Neural progenitor cell (in vitro differentiated cells): ENCODE measurements around the gene JMJD6.

Experiments used
- EZH2 ChIP-seq: fragments of 200-600 bp; sonication (generic); IDR thresholded peaks from 2 replicates; pipeline ENCODE4 v1.6.1; 2017; ENCODE audit warnings: antibody characterized with exemption, mild to moderate bottlenecking, moderate library complexity
- EZH2phosphoT487 ChIP-seq: fragments of 200-600 bp; sonication (generic); IDR thresholded peaks from 2 replicates; pipeline ENCODE4 v1.6.1; 2017; ENCODE audit warnings: antibody characterized with exemption
- TF ChIP-seq, protein P1 (sequence below): fragments of 200-600 bp; sonication (generic); IDR thresholded peaks from 2 replicates; pipeline ENCODE4 v1.5.1; 2017; ENCODE audit warnings: antibody characterized with exemption, mild to moderate bottlenecking

DNA sequence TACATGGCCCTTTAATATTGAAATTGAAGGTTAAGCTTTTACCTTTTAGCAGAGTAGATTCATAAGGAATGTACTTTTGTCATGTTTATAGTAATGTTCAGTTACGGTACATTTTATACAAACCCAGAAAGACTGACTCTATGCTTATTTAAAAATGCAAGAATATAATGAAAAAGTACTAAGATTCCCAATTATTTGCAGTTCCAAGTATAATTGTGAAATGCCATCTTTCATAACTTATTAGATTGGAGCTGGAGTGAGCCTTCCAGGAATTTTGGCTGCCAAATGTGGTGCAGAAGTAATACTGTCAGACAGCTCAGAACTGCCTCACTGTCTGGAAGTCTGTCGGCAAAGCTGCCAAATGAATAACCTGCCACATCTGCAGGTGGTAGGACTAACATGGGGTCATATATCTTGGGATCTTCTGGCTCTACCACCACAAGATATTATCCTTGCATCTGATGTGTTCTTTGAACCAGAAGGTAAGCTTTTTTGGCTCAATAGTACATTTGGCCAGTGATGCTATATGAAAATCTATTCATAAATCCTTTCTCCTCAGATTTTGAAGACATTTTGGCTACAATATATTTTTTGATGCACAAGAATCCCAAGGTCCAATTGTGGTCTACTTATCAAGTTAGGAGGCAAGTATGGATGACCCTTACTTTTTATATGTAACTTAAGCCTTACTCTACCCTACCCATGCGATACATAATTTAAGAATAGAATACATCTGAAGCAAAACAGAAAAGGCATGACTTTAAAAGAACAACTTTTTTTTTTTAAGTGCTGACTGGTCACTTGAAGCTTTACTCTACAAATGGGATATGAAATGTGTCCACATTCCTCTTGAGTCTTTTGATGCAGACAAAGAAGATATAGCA, 6.6 kb upstream of the JMJD6 start:
- TF ChIP-seq, protein P1, sequence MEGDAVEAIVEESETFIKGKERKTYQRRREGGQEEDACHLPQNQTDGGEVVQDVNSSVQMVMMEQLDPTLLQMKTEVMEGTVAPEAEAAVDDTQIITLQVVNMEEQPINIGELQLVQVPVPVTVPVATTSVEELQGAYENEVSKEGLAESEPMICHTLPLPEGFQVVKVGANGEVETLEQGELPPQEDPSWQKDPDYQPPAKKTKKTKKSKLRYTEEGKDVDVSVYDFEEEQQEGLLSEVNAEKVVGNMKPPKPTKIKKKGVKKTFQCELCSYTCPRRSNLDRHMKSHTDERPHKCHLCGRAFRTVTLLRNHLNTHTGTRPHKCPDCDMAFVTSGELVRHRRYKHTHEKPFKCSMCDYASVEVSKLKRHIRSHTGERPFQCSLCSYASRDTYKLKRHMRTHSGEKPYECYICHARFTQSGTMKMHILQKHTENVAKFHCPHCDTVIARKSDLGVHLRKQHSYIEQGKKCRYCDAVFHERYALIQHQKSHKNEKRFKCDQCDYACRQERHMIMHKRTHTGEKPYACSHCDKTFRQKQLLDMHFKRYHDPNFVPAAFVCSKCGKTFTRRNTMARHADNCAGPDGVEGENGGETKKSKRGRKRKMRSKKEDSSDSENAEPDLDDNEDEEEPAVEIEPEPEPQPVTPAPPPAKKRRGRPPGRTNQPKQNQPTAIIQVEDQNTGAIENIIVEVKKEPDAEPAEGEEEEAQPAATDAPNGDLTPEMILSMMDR: no peak
- TF ChIP-seq EZH2 (no peak), EZH2phosphoT487 (no peak)
